A549 treated with RU486 at 1 μM for 4 hours (cell line): Measurements from ENCODE around the gene SDHA. TPM values are rescaled to one million over a fixed set of nuclear protein-coding genes. Genes with fewer than 3 reads are reported as not detected.

Source experiments
- total RNA-seq: library from RNA; stranded (reverse); fragments of 200-300 nt; extraction: Qiagen RNA extraction; gene quantifications from 5 replicates; pipeline ENCODE4 v1.2.3, GENCODE V29; 2022; ENCODE audit warnings: low read depth

SDHA gene
- 104 to 125 TPM (median 119 TPM) in 5 replicates for total RNA-seq

DNA sequence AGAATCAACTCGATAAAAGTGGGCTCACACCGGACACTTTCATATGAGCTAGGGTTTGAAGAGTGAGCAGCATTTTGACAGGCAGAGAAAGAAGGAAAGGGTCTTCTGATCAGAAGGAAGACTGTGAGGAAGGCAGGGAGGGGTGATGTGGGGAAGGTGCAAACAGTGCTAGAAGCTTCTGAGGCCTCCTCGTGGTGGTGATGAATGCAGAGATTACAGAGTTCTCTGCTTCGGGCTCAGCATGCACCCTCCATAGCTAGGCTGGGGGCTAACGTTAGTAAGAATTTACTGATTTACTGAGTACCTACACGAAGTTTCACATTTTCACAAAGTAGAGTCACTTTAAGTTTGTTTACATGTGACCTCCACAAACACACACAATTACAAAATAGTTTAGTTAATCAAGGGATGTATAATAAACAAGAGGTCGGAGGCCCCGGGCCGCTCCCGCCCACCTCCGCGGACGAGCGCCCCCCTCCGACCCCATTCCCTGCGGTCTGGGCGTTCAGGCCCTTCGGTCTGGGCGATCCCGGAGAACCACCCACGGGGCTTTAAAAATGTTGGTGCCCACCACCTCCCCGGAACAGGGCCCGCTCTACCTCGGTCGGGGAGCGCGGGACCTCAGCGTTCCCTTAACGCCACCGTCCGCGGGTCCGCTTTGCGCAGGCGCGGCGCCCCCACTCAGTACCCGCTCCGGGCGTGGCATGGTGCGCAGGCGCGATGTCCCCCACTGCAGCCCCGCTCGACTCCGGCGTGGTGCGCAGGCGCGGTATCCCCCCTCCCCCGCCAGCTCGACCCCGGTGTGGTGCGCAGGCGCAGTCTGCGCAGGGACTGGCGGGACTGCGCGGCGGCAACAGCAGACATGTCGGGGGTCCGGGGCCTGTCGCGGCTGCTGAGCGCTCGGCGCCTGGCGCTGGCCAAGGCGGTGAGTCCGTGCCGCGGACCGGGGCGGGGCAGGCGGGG, at the start of gene SDHA, which contains the start of gene CCDC127:
Gene SDHA, plus strand, starts transcription at position 827 of the 963 bp plus-strand sequence. Its CDS starts 36 bp downstream, at position 863.
Gene CCDC127, minus strand, starts transcription at position 660 of the 963 bp plus-strand sequence. CDS start 1,304 bp downstream, outside the sequence.

DNA sequence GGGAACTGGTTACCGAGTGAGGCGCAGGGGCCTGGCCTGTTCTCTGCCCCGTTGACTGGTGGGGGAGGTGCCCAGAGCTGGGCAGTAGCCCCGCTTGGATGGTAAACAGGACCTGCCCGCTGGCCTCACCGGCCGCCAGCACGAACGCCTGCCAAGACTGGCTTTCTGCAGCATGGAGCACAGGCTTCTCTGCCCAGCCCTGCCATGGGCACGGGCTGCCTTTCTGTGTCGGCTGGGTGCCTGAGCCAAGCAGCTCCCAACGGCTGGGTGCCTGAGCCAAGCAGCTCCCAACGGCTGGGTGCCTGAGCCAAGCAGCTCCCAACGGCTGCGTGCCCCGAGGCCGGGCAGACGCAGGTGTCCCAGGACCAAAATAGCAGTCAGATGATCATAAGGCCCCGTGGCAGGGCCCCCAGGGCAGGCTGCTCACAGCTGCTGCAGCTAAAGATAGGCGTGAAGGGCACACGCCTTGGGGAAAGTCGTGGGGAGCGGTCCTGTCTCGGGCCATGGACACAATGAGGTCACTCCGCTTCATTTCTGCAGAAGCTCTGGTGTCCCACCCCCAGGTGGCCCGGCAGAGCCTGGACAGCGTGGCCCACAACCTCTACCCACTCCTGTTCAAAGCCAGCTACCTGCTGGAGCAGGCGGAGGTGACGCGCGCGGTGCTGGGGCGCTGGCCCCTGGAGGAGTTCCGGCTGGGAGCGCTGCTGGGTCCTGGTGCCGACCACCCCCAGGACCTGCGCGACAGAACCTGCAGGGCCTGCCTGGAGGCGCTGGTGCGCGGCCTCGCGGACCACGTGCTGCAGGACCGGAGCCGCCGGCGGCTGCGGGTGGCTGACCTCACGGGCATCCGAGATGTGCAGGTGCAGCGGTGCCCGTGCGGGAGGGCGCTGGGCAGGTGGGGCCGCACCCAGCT, 26.8 kb upstream of the SDHA start, which contains the start of gene LRRC14B:
Gene LRRC14B, plus strand, starts transcription at position 460 of the 913 bp plus-strand sequence. Its CDS starts 44 bp downstream, at position 504.

Other genes starting within 250 kb of the SDHA start
- gene PLEKHG4B, start 126.2 kb upstream of the SDHA start, total RNA-seq = 0.56 to 1.0 TPM (median 0.96 TPM) in 5 replicates
- gene LRRC14B, start 26.8 kb upstream of the SDHA start, total RNA-seq = not detected in 5 replicates
- 5.4 to 7.7 TPM (median 6.1 TPM) in 5 replicates for gene CCDC127, start 167 bp upstream of the SDHA start, total RNA-seq
- 156 to 216 TPM (median 185 TPM) in 5 replicates for gene PDCD6, start 53.3 kb downstream of the SDHA start, total RNA-seq
- 2.5 to 3.8 TPM (median 2.8 TPM) in 5 replicates for gene AHRR, start 103.4 kb downstream of the SDHA start, total RNA-seq
- 27.3 to 33.0 TPM (median 31.6 TPM) in 5 replicates for gene EXOC3, start 224.9 kb downstream of the SDHA start, total RNA-seq